ENCODE measurements around the gene CST6.
"Not testable (repeated sequence)": the region's sequence is repeated elsewhere in the genome, so short reads cannot be mapped to it uniquely, and the experiment has no call there.

CST6 gene

GRCh38 chr11:65983589-65983987, 28.2 kb upstream of the CST6 start:
- DNase-seq (ENCODE audit: low read depth): no peak

GRCh38 chr11:65987336-65987735, 24.5 kb upstream of the CST6 start:
- no peak for DNase-seq (ENCODE audit: low read depth)

DNA sequence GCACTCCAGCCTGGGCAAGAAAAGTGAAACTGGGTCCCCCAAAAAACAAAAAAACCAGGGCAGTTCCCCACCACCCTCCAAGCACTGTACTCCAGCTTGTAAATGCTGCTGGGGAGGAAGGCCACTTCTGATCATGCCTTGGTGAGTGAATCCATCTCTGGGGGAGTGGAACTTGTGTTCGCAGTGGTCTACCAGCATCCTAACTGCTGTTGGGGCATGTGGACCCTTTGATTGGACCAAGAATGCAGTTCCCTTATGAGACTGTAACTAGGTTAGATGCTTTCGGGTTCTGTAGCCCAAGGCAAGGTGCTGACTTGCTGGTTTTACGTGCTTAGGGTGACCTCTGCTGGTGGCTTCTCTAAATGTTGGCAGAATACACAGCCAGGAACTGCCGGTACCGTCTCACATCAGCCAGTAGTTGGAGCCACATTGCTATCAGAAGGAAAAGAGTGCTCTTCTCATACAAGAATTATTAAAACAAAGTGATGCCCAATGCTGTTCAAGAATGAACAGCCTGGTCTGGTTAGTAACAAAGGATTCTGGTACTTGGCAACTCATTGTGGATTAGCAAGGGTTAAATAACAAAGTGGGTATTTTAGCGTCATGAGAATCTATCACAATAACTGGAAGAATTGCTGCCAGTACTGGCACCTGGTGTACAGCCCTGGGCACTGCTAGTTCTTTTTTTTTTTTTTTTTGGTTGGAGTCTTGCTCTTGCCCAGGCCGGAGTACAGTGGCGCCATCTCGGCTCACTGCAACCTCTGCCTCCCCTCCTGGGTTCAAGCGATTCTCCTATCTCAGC, 22.8 kb upstream of the CST6 start:
- peak; percentile 98 for DNase-seq (ENCODE audit: low read depth)

- no peak for DNase-seq (ENCODE audit: low read depth)
Observed at GRCh38 chr11:65992056-65992455, 19.8 kb upstream of the CST6 start.

DNA sequence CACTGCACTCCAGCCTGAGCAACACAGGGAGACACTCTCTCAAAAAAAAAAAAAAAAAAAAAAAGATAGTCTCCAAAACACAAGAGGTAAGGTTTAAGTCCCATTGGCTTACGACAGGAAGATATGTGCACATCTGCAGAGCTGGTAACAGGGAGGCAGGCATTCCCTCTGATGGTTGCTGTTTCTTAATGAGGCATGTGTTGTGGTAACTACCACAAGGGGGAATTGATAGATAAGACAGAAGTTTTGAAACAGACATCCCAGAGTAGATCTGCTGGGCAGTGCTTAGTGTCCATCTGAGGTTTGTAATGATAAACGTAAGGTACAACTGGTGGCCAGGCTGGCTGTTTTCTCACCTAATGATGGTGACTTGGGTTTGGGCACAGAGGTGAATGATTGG, 14.5 kb upstream of the CST6 start:
- DNase-seq (ENCODE audit: low read depth): no peak

DNA sequence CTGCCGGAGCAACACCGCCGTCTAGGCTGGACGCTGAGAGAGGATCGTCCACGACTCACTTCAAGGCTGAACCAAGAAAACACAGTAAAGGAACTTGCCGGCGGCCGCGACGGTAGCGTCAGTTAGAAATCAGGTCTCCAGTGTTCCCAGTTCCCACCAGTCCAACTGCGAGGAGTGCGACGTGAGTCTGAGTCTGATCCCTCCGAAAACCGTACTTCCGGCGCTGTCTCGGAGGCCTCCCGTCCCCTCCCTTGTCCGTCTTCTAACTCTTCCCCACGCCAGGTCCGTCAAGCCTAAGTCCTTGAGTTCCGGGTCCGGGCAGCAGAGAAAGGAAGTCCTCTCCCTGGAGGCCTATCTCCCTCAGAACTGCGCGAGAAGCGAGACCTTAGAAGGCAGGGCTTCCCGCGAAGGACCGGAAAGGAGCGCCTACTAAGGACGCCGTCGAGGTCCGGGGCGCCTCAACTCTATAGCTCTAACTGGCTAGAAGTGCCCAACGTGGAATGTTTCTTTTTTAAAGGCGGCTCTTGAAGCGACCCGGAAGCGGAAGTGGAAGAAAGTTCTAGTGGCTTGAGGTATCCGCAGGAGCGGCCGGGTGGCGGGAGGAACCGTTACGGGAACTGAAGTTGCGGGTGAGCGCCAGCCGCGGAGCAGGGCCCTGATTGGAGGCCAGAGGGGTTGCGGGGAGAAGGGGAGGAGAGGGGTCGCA, 9.7 kb upstream of the CST6 start, which contains the start of the genes BANF1 and EIF1AD:
Gene BANF1, plus strand, starts transcription at position 562 of the 706 bp plus-strand sequence. CDS start 748 bp downstream, outside the sequence.
Gene EIF1AD, minus strand, starts transcription at position 216 of the 706 bp plus-strand sequence. CDS start 1,768 bp downstream, outside the sequence.
- DNase-seq (ENCODE audit: low read depth): peak; percentile 99

GRCh38 chr11:66002648-66003225, 9.1 kb upstream of the CST6 start:
- no peak for DNase-seq (ENCODE audit: low read depth)

DNA sequence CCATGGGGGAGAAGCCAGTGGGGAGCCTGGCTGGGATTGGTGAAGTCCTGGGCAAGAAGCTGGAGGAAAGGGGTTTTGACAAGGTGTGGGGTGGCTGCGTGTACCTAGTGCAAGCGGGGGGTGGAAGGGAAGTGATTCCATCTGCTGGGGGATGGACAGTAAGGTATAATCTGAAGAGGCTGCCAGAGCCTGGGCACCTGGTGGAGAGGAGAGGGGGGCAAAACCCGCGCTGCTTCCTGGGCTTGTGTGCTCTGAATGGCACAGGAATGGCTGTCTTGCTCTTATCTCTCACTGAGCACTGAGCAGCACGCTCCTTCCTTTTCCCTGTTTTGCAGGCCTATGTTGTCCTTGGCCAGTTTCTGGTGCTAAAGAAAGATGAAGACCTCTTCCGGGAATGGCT, 8.5 kb upstream of the CST6 start:
- DNase-seq (ENCODE audit: low read depth): no peak

- DNase-seq (ENCODE audit: low read depth): no peak
Observed at GRCh38 chr11:66004186-66004585, 7.6 kb upstream of the CST6 start.

- DNase-seq (ENCODE audit: low read depth): no peak
Observed at GRCh38 chr11:66006134-66006890, 5.5 kb upstream of the CST6 start.

DNA sequence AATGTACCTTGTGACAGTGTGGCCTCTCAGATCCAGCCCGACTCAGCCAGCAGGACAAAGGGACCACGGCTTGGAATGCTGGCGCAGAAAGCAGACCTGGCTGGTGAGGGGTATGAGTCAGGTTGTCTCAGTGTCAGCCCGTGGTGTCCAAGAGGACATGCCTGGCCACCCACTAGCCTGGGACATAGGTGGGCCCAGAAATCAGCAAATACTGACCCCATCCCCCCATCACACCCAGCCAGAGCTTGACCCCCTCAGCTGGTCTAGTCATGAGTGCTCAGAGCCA, 5.0 kb upstream of the CST6 start:
- DNase-seq (ENCODE audit: low read depth): no peak

- no peak for DNase-seq (ENCODE audit: low read depth)
Observed at GRCh38 chr11:66007201-66007634, 4.6 kb upstream of the CST6 start.

DNA sequence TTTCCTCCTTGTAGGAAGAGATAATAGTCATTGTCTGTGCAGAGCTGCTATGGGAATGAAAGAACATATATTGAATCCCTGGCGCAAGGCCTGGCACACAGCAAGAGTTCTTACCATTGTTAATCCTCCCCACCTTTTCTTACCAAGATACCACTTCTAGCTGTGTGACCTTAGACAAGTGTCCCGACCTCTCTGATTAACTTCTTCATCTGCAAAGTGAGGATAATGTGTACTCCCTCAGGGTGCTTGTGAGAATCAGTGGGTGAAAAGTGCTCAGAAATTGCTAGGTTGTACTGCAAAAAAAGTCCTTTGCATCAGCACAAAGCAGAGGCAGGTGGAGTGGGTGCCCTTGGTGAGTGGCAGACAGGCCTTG, 3.7 kb upstream of the CST6 start:
- no peak for DNase-seq (ENCODE audit: low read depth)

- DNase-seq (ENCODE audit: low read depth): no peak
Observed at GRCh38 chr11:66008468-66009101, 3.2 kb upstream of the CST6 start.

- not testable (repeated sequence) for DNase-seq (ENCODE audit: low read depth)
Observed at GRCh38 chr11:66010036-66010435, 1.8 kb upstream of the CST6 start.

DNA sequence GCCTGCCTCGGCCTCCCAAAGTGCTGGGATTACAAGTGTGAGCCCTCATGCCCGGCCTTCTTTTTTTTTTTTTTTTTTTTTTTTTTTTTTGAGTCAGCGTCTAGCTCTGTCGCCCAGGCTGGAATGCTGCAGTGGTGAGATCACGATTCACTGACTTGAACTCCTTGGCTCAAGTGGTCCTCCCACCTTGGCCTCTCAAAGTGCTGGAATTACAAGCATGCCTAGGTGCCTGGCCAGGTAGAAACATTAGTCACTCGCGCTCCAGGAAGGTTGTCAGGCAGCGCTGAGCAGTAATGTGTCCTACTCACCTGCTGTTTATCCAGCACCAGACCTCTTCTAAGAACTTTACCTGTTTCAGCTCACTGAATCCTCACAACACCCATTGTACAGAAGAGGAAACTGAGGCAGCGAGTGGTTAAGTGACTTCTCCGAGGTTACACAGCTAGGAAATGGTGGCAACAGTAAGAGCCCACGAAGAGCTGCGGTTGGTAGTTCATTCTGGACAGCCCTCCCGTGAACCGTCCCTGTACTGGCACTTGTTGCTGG, 496 bp upstream of the CST6 start:
- no peak for DNase-seq (ENCODE audit: low read depth)

- DNase-seq (ENCODE audit: low read depth): no peak
Observed at GRCh38 chr11:66012371-66012945, 650 bp downstream of the CST6 start.

- no peak for DNase-seq (ENCODE audit: low read depth)
Observed at GRCh38 chr11:66012946-66013761, 1.3 kb downstream of the CST6 start.

DNA sequence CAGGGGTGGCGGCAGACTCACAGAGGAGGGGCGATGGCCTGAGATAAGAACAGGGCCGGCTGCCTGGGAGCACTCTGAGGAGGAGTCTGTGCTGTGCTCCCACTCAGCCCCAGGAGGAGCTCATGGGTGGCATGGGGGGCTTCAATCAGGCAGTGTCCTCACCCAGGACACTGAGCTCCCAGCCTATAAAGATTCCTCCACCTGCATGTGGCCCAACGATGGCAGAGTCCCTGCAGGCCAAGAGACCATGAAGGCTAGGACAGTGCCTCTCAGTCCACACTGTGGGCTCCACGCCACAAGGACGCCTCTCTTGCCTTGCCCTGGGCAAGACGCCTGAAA, 1.9 kb downstream of the CST6 start:
- DNase-seq (ENCODE audit: low read depth): no peak

DNA sequence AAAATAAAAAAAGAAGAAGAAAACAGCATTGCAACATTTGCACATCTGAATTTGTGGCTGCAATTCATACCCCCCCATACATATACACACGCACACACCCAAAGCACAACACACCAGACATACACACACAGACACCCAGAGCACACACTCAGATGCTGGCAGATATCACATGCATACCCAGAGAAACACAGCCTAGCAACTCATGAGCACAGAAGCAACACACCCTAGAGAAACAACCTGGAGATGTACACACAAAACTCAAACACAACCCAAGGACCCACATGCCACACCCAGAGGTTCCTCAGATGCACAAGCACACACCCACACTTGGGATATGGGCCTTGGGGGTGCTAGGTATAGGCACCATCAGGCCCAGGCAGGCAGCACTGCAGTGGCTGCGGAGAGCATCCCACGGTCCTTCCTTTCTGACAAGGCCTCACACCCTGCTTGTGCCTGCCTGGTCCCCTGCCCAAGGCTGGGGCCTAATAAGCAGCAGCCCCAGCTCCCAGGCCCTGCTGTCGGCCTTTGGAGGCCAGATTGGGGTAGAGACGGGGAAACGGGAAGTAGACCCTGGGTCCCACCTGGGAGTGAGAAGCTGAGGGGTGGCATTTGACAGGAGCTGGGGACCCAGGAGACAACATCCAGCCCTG, 3.1 kb downstream of the CST6 start:
- no peak for DNase-seq (ENCODE audit: low read depth)
